K562 (cell line): ENCODE measurements around the gene NEMP1. TPM values are rescaled to one million over a fixed set of nuclear protein-coding genes. Genes with fewer than 3 reads are reported as not detected.
A peak's percentile ranks its signal among the peaks of the same experiment; 100 is the strongest.

ENCODE experiments used
- ATAC-seq: fragments of 200-7000 bp; cut with Tn5 transposase; 3 replicates; pipeline ENCODE4 v1.9.1; 2020; ENCODE audit warnings: moderate library complexity
- BruUV-seq: library from RNA; stranded (reverse); fragments of 400-500 nt; replicated peaks from 2 replicates; lab custom pipeline; 2021; lab: Mats Ljungman, UMichigan
- CTCF ChIA-PET: fragments of 300-600 bp; formaldehyde crosslinking; extraction: SDS; loops from one replicate; lab custom pipeline; 2021; ENCODE audit warnings: low intra/inter-chr PET ratio; lab: Yijun Ruan, JAX
- POLR2A ChIA-PET: fragments of 300-600, 350-650 bp; sonication (Branson Sonifier 250); formaldehyde crosslinking; extraction: SDS; loops from one replicate; lab custom pipeline; 2021; ENCODE audit warnings: antibody characterized with exemption, inconsistent platforms; lab: Yijun Ruan, JAX
- DNase-seq, 4 experiments: peaks; one replicate each; pipeline versions ENCODE4 v3.0.0 to v3.0.0-alpha.2; 2011 to 2018; ENCODE audit warnings: low spot score in 3 of 4, mixed read lengths in 3 of 4; ENCODE audit errors: extremely low read depth in 1 of 4
- FAIRE-seq: peaks from 2 replicates; lab custom pipeline; 2011; peaks lifted over from hg19 to GRCh38; lab: Jason Lieb, UNC
- H2AFZ ChIP-seq: 2 replicates; pipeline ENCODE4 v1.6.0; 2011; ENCODE audit warnings: low read depth, low read length, control low read depth, inconsistent platforms
- H3K27ac ChIP-seq: fragments of 200-600 bp; 3 replicates; pipeline ENCODE4 v1.8.0; 2011; ENCODE audit warnings: low read depth, mild to moderate bottlenecking, control low read depth, inconsistent platforms, low read length, moderate library complexity, mixed read lengths; ENCODE audit errors: extremely low read depth
- H3K27me3 ChIP-seq, 2 experiments: fragments of 300-600 bp in 1 of 2; 2 replicates in 1 of 2; 3 replicates in 1 of 2; pipeline versions ENCODE4 v1.6.0 to v1.8.0; 2011; ENCODE audit warnings: inconsistent platforms in 2 of 2, low read length in 2 of 2, mild to moderate bottlenecking in 1 of 2, mixed read lengths in 1 of 2, moderate library complexity in 1 of 2; ENCODE audit not compliant: control insufficient read depth in 2 of 2, insufficient read depth in 2 of 2
- H3K36me3 ChIP-seq: fragments of 300-600 bp; 3 replicates; pipeline ENCODE4 v1.8.0; 2011; ENCODE audit warnings: mild to moderate bottlenecking, low read length, inconsistent platforms; ENCODE audit not compliant: control insufficient read depth, insufficient read depth
- H3K4me1 ChIP-seq, 2 experiments: fragments of 200-600 bp in 1 of 2; replicated peaks in 1 of 2; 2 replicates in 1 of 2; 3 replicates in 1 of 2; pipeline versions ENCODE4 v1.5.1 to v1.8.0; 2011; ENCODE audit warnings: inconsistent platforms in 2 of 2, low read length in 2 of 2, mild to moderate bottlenecking in 1 of 2, mixed read lengths in 1 of 2, moderate library complexity in 1 of 2; ENCODE audit not compliant: control insufficient read depth in 2 of 2, insufficient read depth in 2 of 2
- H3K4me2 ChIP-seq: 2 replicates; pipeline ENCODE4 v1.6.1; 2011; ENCODE audit warnings: low read length, control low read depth, inconsistent platforms, mixed read lengths; ENCODE audit not compliant: insufficient read depth
- H3K4me3 ChIP-seq: fragments of 200-600 bp; sonication (generic), shearing (Covaris generic); 2 replicates; pipeline ENCODE4 v1.5.1; 2016; ENCODE audit warnings: control low read depth, inconsistent platforms
- H3K79me2 ChIP-seq: fragments of 200-600 bp; 3 replicates; pipeline ENCODE4 v1.8.0; 2011; ENCODE audit warnings: low read length, inconsistent platforms; ENCODE audit not compliant: control insufficient read depth, insufficient read depth
- H3K9ac ChIP-seq, 2 experiments: 2 replicates each; pipeline versions ENCODE4 v1.6.0 to v1.6.1; 2011; ENCODE audit warnings: low read depth in 2 of 2, low read length in 2 of 2, control low read depth in 1 of 2, inconsistent platforms in 1 of 2, mild to moderate bottlenecking in 1 of 2, mixed read lengths in 1 of 2; ENCODE audit not compliant: insufficient read depth in 1 of 2
- H3K9me1 ChIP-seq: one replicate; pipeline ENCODE4 v1.6.0; 2011; ENCODE audit warnings: inconsistent platforms, mild to moderate bottlenecking, low read length, moderate library complexity; ENCODE audit not compliant: control insufficient read depth, insufficient read depth
- H3K9me3 ChIP-seq: replicated peaks from 2 replicates; pipeline ENCODE4 v1.5.1; 2011; ENCODE audit warnings: low read depth, low read length, inconsistent platforms; ENCODE audit not compliant: control insufficient read depth, insufficient read depth
- H4K20me1 ChIP-seq: replicated peaks from 2 replicates; pipeline ENCODE4 v1.6.1; 2011; ENCODE audit warnings: low read length, inconsistent platforms, mixed read lengths; ENCODE audit not compliant: control insufficient read depth, insufficient read depth
- ATF3 ChIP-seq, 2 experiments: fragments of 450-650 bp in 1 of 2; sonication (generic) in 1 of 2; formaldehyde crosslinking in 1 of 2; IDR thresholded peaks in 1 of 2; conservative IDR thresholded peaks in 1 of 2; 2 replicates each; pipeline versions ENCODE4 v1.6.1 to v1.8.1; 2016 to 2023; ENCODE audit warnings: mild to moderate bottlenecking in 2 of 2, moderate library complexity in 2 of 2, inconsistent platforms in 1 of 2, missing genetic modification reagents in 1 of 2
- NCOA1 ChIP-seq: fragments of 450-650 bp; IDR thresholded peaks from 2 replicates; pipeline ENCODE4 v1.6.1; 2016; ENCODE audit warnings: low read depth
- RAD51 ChIP-seq: fragments of 450-650 bp; IDR thresholded peaks from 2 replicates; pipeline ENCODE4 v1.7.1; 2016; ENCODE audit warnings: low read depth, mild to moderate bottlenecking, borderline replicate concordance
- REST ChIP-seq, 2 experiments: fragments of 450-650 bp; formaldehyde crosslinking in 1 of 2; IDR thresholded peaks; 2 replicates each; pipeline versions ENCODE4 v1.4.0 to v1.6.1; 2014 to 2020; ENCODE audit warnings: mild to moderate bottlenecking in 2 of 2, borderline replicate concordance in 1 of 2, low read depth in 1 of 2
- WGBS: fragments of 100-300 bp; shearing (Covaris generic); methylation state at CpG from one replicate; pipeline ENCODE4 v1.1.6; 2016; ENCODE audit warnings: low coverage, mixed read lengths; ENCODE audit not compliant: insufficient coverage; ENCODE audit errors: missing lambda C conversion rate; 5-methylcytosine and 5-hydroxymethylcytosine counted together
- in situ Hi-C: fragments of 300-500 bp; cut with MboI; formaldehyde crosslinking; loops from 4 replicates; pipeline ENCODE4 v1.15.0; 2018; ENCODE audit warnings: inconsistent platforms, mixed read lengths
- intact Hi-C: fragments of 100-400 bp; cut with micrococcal nuclease; formaldehyde crosslinking; loops from 2 replicates; pipeline ENCODE4 v1.14.2; 2022
- polyA plus RNA-seq, 8 experiments: library from polyadenylated mRNA; depleted of rRNA in 4 of 8; stranded (reverse) in 5 of 8; unstranded in 3 of 8; fragments of >200 nt; fragmentation: Nextera tagmentation in 2 of 8; fragmentation: Illumina TruSeq in 1 of 8; extraction: Ambion mirVana in 2 of 8; extraction: Trizol in 1 of 8; gene quantifications; 2 replicates each; pipeline versions ENCODE4 v1.2.1 to v1.2.3, GENCODE V29; 2011 to 2014; ENCODE audit warnings: inconsistent platforms in 1 of 8, missing spikeins in 1 of 8
- total RNA-seq, 7 experiments: library from RNA; depleted of rRNA in 6 of 7; stranded (reverse); fragments of >200 nt in 6 of 7; fragmentation: Illumina TruSeq in 2 of 7; extraction: Trizol in 2 of 7; gene quantifications; 2 replicates each; pipeline versions ENCODE4 v1.2.1 to v1.2.3, GENCODE V29; 2011 to 2021; ENCODE audit warnings: low replicate concordance in 1 of 7
- TF ChIP-seq, protein P1 (sequence below), 2 experiments: fragments of 450-650 bp in 1 of 2; IDR thresholded peaks; 2 replicates each; pipeline ENCODE4 v1.6.1; 2011 to 2017; ENCODE audit warnings: low read depth in 2 of 2, antibody characterized with exemption in 1 of 2, borderline replicate concordance in 1 of 2, low read length in 1 of 2, mild to moderate bottlenecking in 1 of 2, mixed read lengths in 1 of 2; ENCODE audit not compliant: control insufficient read depth in 1 of 2

NEMP1 gene
- total and polyA plus RNA-seq, 9 of the 15 experiments (the other 6 are each of a cell fraction or from before 2014, with no cell fraction given), result 9.5 to 82.2 (median 41.2) TPM

GRCh38 chr12:57012600-57013465 lies 65.8 kb downstream of the NEMP1 start:
- POLR2A ChIA-PET, result no interaction called here
- CTCF ChIA-PET, result interaction anchor here (0.6 to 1.2 kb wide), 2 partner anchors 48 to 161 kb away, joined by 3 to 4 read pairs; no protein-coding TSS in a partner anchor
- in situ Hi-C loops, result loop anchor here (5.0 kb wide), 1 partner anchor 39 kb away; the partner anchor contains the start of gene MYO1A
- no peak for TF ChIP-seq NCOA1
- peak; percentile 20; the same call in 1 of the 2 replicates for TF ChIP-seq REST (IDR thresholded peaks at IDR 0.05; ENCODE audit: borderline replicate concordance)
- TF ChIP-seq REST (CRISPR knock-in tag; IDR thresholded peaks at IDR 0.05; ENCODE audit: low read depth), result no peak
- TF ChIP-seq, protein P1, sequence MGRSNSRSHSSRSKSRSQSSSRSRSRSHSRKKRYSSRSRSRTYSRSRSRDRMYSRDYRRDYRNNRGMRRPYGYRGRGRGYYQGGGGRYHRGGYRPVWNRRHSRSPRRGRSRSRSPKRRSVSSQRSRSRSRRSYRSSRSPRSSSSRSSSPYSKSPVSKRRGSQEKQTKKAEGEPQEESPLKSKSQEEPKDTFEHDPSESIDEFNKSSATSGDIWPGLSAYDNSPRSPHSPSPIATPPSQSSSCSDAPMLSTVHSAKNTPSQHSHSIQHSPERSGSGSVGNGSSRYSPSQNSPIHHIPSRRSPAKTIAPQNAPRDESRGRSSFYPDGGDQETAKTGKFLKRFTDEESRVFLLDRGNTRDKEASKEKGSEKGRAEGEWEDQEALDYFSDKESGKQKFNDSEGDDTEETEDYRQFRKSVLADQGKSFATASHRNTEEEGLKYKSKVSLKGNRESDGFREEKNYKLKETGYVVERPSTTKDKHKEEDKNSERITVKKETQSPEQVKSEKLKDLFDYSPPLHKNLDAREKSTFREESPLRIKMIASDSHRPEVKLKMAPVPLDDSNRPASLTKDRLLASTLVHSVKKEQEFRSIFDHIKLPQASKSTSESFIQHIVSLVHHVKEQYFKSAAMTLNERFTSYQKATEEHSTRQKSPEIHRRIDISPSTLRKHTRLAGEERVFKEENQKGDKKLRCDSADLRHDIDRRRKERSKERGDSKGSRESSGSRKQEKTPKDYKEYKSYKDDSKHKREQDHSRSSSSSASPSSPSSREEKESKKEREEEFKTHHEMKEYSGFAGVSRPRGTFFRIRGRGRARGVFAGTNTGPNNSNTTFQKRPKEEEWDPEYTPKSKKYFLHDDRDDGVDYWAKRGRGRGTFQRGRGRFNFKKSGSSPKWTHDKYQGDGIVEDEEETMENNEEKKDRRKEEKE (IDR thresholded peaks at IDR 0.05; ENCODE audit: borderline replicate concordance in 1 of 2, control insufficient read depth in 1 of 2, low read depth in 2 of 2, low read length in 1 of 2), result no peak
- TF ChIP-seq RAD51, result peak; percentile 32; the same call in 1 of the 2 replicates
- no peak for TF ChIP-seq ATF3 (IDR thresholded peaks at IDR 0.05)
- TF ChIP-seq ATF3 (CRISPR knock-in tag; conservative IDR thresholded peaks at IDR 0.05), result no peak

More at GRCh38 chr12:57012600-57013465, 65.8 kb downstream of the NEMP1 start:
- ATAC-seq, result no peak
- 12% methylated on average over 7 of the region's 7 CpGs for WGBS
- Histone ChIP-seq H4K20me1 (no peaks in the 10 kb centered on the region), H3K4me1 (peaks cover 6 to 20% of the 10 kb centered on the region in 2 experiments; a peak in 4 of 5 replicates), H2AFZ (no peak overlapping the region), H3K4me2 (no peak overlapping the region), H3K27me3 (peaks cover 2 to 20% of the 10 kb centered on the region in 2 experiments), H3K9ac (no peak overlapping the region), H3K4me3 (no peak overlapping the region), H3K36me3 (no peaks in the 10 kb centered on the region), H3K9me3 (no peaks in the 10 kb centered on the region), H3K27ac (no peak overlapping the region), H3K79me2 (no peaks in the 10 kb centered on the region), H3K9me1 (no peaks in the 10 kb centered on the region)
- FAIRE-seq, result no peak
- intact Hi-C loops, result no loop called here
- BruUV-seq, result no TSS peak
- DNase-seq, result no peak
